ENCODE measurements around the gene SFSWAP.

GRCh38 chr12:131737150-131737827 lies 26.4 kb downstream of the SFSWAP start:
- no peak for TF ChIP-seq PAXIP1 (CRISPR knock-in tag; conservative IDR thresholded peaks at IDR 0.05)
- no peak for TF ChIP-seq ZMYM2 (CRISPR knock-in tag; IDR thresholded peaks at IDR 0.05)
- no peak for TF ChIP-seq ZNF704 (CRISPR knock-in tag; IDR thresholded peaks at IDR 0.05; ENCODE audit: borderline replicate concordance)
- no peak for TF ChIP-seq NFYB (CRISPR knock-in tag; IDR thresholded peaks at IDR 0.05)
